ENCODE results near the gene ARMH1. TPM values are rescaled to one million over a fixed set of nuclear protein-coding genes. Genes with fewer than 3 reads are reported as not detected.

Gene ARMH1
- total RNA-seq, 1 donor from 2014 or later: 3.0 TPM

GRCh38 chr1:44636688-44637598 is 37.6 kb upstream of the ARMH1 start:
- no peaks in the 10 kb centered on the region for H3K9me3 Mint-ChIP-seq (ENCODE audit: unreplicated experiment)
- H3K4me1 Mint-ChIP-seq (ENCODE audit: unreplicated experiment): peaks cover 12% of the 10 kb centered on the region
- no peak for TF ChIP-seq CTCF (IDR thresholded peaks at IDR 0.05)
- H3K36me3 Mint-ChIP-seq (ENCODE audit: unreplicated experiment): peaks cover 51% of the 10 kb centered on the region
- no peak overlapping the region for H3K27ac Mint-ChIP-seq (ENCODE audit: unreplicated experiment)
- DNase-seq (ENCODE audit: extremely low spot score, unreplicated experiment): no peak
- H3K4me3 Mint-ChIP-seq (ENCODE audit: unreplicated experiment): no peak overlapping the region
- no peaks in the 10 kb centered on the region for H3K27me3 Mint-ChIP-seq (ENCODE audit: unreplicated experiment)

- H3K4me3 Mint-ChIP-seq (ENCODE audit: unreplicated experiment): no peak overlapping the region
- H3K36me3 Mint-ChIP-seq (ENCODE audit: unreplicated experiment): peaks cover 55% of the 10 kb centered on the region
- no peak for DNase-seq (ENCODE audit: extremely low spot score, unreplicated experiment)
- no peak overlapping the region for H3K27ac Mint-ChIP-seq (ENCODE audit: unreplicated experiment)
- no peaks in the 10 kb centered on the region for H3K9me3 Mint-ChIP-seq (ENCODE audit: unreplicated experiment)
- peaks cover 11% of the 10 kb centered on the region for H3K4me1 Mint-ChIP-seq (ENCODE audit: unreplicated experiment)
- no peak for TF ChIP-seq CTCF (IDR thresholded peaks at IDR 0.05)
- no peaks in the 10 kb centered on the region for H3K27me3 Mint-ChIP-seq (ENCODE audit: unreplicated experiment)
These were observed 36.7 kb upstream of the ARMH1 start for GRCh38 chr1:44637702-44638411.

GRCh38 chr1:44640200-44640853 is 34.2 kb upstream of the ARMH1 start:
- no peak overlapping the region for H3K4me3 Mint-ChIP-seq (ENCODE audit: unreplicated experiment)
- no peak overlapping the region for H3K27ac Mint-ChIP-seq (ENCODE audit: unreplicated experiment)
- H3K27me3 Mint-ChIP-seq (ENCODE audit: unreplicated experiment): no peaks in the 10 kb centered on the region
- TF ChIP-seq CTCF (IDR thresholded peaks at IDR 0.05): no peak
- peaks cover 49% of the 10 kb centered on the region for H3K36me3 Mint-ChIP-seq (ENCODE audit: unreplicated experiment)
- no peaks in the 10 kb centered on the region for H3K9me3 Mint-ChIP-seq (ENCODE audit: unreplicated experiment)
- no peak for DNase-seq (ENCODE audit: extremely low spot score, unreplicated experiment)
- peaks cover 16% of the 10 kb centered on the region for H3K4me1 Mint-ChIP-seq (ENCODE audit: unreplicated experiment)

- Mint-ChIP-seq H3K9me3 (ENCODE audit: unreplicated experiment) (no peaks in the 10 kb centered on the region), H3K36me3 (ENCODE audit: unreplicated experiment) (peaks cover 40% of the 10 kb centered on the region), H3K4me3 (ENCODE audit: unreplicated experiment) (no peak overlapping the region), H3K27me3 (ENCODE audit: unreplicated experiment) (no peaks in the 10 kb centered on the region), H3K4me1 (ENCODE audit: unreplicated experiment) (peaks cover 16% of the 10 kb centered on the region), H3K27ac (ENCODE audit: unreplicated experiment) (no peak overlapping the region)
- DNase-seq (ENCODE audit: extremely low spot score, unreplicated experiment): no peak
- no peak for TF ChIP-seq CTCF (IDR thresholded peaks at IDR 0.05)
These were observed 33.1 kb upstream of the ARMH1 start for GRCh38 chr1:44641126-44642102.
